Trophoblast cell (in vitro differentiated cells and primary cell): Measurements from ENCODE around the gene BTBD17.

ENCODE experiments used
- DNase-seq, 2 donors: peaks; one replicate each; pipeline ENCODE4 v3.0.0-alpha.2; 2016
- H2AFZ ChIP-seq: 2 replicates; pipeline ENCODE4 v1.6.1; 2013; ENCODE audit warnings: low read length, moderate library complexity, mild to moderate bottlenecking; ENCODE audit not compliant: insufficient read depth, poor library complexity
- H2AK5ac ChIP-seq: 2 replicates; pipeline ENCODE4 v1.6.1; 2013; ENCODE audit warnings: mild to moderate bottlenecking, low read length
- H2BK120ac ChIP-seq: 2 replicates; pipeline ENCODE4 v1.6.1; 2013; ENCODE audit warnings: low read length, mild to moderate bottlenecking, moderate library complexity; ENCODE audit not compliant: insufficient read depth, poor library complexity
- H2BK12ac ChIP-seq: 2 replicates; pipeline ENCODE4 v1.6.1; 2013; ENCODE audit warnings: mild to moderate bottlenecking, low read length, moderate library complexity
- H2BK5ac ChIP-seq: 2 replicates; pipeline ENCODE4 v1.6.1; 2013; ENCODE audit warnings: low read length, low read depth, moderate library complexity, mild to moderate bottlenecking; ENCODE audit not compliant: poor library complexity
- H3K14ac ChIP-seq: 2 replicates; pipeline ENCODE4 v1.6.1; 2013; ENCODE audit warnings: mild to moderate bottlenecking, low read length
- H3K18ac ChIP-seq: 2 replicates; pipeline ENCODE4 v1.6.1; 2013; ENCODE audit warnings: mild to moderate bottlenecking, low read length
- H3K23ac ChIP-seq: 2 replicates; pipeline ENCODE4 v1.6.1; 2013; ENCODE audit warnings: low read length
- H3K27ac ChIP-seq: 2 replicates; pipeline ENCODE4 v1.5.1; 2013; ENCODE audit warnings: low read depth, mild to moderate bottlenecking, inconsistent platforms, low read length, moderate library complexity
- H3K27me3 ChIP-seq: 2 replicates; pipeline ENCODE4 v1.6.1; 2013; ENCODE audit warnings: inconsistent platforms, mild to moderate bottlenecking, low read length, moderate library complexity; ENCODE audit not compliant: insufficient read depth
- H3K36me3 ChIP-seq, 2 experiments: 1 replicate in 1 of 2; 2 replicates in 1 of 2; pipeline ENCODE4 v1.6.1; 2013; ENCODE audit warnings: low read length in 2 of 2, mild to moderate bottlenecking in 2 of 2, moderate library complexity in 1 of 2; ENCODE audit not compliant: insufficient read depth in 2 of 2, control insufficient read depth in 1 of 2
- H3K4ac ChIP-seq: 2 replicates; pipeline ENCODE4 v1.6.1; 2013; ENCODE audit warnings: low read depth, mild to moderate bottlenecking, low read length, moderate library complexity
- H3K4me1 ChIP-seq, 2 experiments: 1 replicate in 1 of 2; 2 replicates in 1 of 2; pipeline ENCODE4 v1.6.1; 2013; ENCODE audit warnings: low read length in 2 of 2, mild to moderate bottlenecking in 2 of 2, moderate library complexity in 1 of 2; ENCODE audit not compliant: insufficient read depth in 2 of 2, control insufficient read depth in 1 of 2
- H3K4me2 ChIP-seq: 2 replicates; pipeline ENCODE4 v1.6.1; 2013; ENCODE audit warnings: inconsistent platforms, mild to moderate bottlenecking, low read length, moderate library complexity
- H3K4me3 ChIP-seq: 2 replicates; pipeline ENCODE4 v1.5.1; 2013; ENCODE audit warnings: mild to moderate bottlenecking, low read depth, low read length, inconsistent platforms
- H3K79me1 ChIP-seq: one replicate; pipeline ENCODE4 v1.6.1; 2013; ENCODE audit warnings: low read length
- H3K79me2 ChIP-seq: 2 replicates; pipeline ENCODE4 v1.6.1; 2013; ENCODE audit warnings: low read length, mild to moderate bottlenecking; ENCODE audit not compliant: control insufficient read depth, insufficient read depth, poor library complexity
- H3K9ac ChIP-seq: 2 replicates; pipeline ENCODE4 v1.6.1; 2013; ENCODE audit warnings: mild to moderate bottlenecking, low read length
- H3K9me3 ChIP-seq: 2 replicates; pipeline ENCODE4 v1.6.1; 2013; ENCODE audit warnings: low read depth, mild to moderate bottlenecking, control low read depth, inconsistent platforms, low read length; ENCODE audit not compliant: insufficient read depth
- H4K12ac ChIP-seq: 2 replicates; pipeline ENCODE4 v1.6.1; 2013; ENCODE audit warnings: low read depth, mild to moderate bottlenecking, low read length, moderate library complexity
- H4K8ac ChIP-seq: 2 replicates; pipeline ENCODE4 v1.6.1; 2013; ENCODE audit warnings: low read depth, mild to moderate bottlenecking, low read length, moderate library complexity
- H4K91ac ChIP-seq: one replicate; pipeline ENCODE4 v1.6.1; 2013; ENCODE audit warnings: low read depth, mild to moderate bottlenecking, low read length, moderate library complexity
- WGBS: extraction: QIAGEN DNeasy Blood & Tissue Kit; methylation state at CpG from one replicate; pipeline ENCODE4 v1.1.7; 2013; ENCODE audit warnings: missing lambda C conversion rate; ENCODE audit not compliant: insufficient read length, insufficient coverage; ENCODE audit errors: extremely low coverage; 5-methylcytosine and 5-hydroxymethylcytosine counted together

The BTBD17 gene

DNA sequence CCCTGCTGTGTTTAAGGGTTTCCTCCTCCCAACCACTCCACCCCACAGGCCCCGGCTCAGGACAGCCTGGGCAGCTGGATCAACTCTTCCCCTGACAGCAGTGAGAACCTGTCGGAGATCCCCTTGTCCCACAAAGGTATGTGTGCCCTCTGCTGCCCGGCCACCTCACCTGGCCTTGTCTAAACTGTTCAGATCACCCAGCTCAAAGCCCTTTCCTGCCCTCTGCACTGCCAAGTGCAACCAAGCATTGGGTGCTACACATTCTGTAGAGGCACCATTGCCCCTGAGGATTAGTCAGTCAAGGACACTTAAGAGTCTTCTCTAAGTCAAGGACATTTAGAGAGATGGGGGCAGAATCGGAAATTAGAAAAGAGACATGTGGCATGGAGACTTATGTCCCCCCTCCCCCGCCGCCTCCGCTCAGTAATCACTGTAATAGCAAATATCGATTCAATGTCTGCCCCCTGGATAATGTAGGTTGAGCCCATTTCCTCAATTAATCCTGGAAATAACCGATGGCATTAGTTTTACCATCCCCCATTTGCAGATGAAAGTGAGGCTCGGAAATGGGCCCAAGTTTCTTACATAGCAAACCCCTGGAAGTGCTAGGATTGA is 8.1 kb downstream of the BTBD17 start:
- Histone ChIP-seq H3K4me1 (no peaks in the 10 kb centered on the region), H2AK5ac (no peak overlapping the region), H3K4me2 (no peak overlapping the region), H4K8ac (no peak overlapping the region), H3K36me3 (no peaks in the 10 kb centered on the region), H3K4ac (no peak overlapping the region), H3K79me2 (no peaks in the 10 kb centered on the region), H3K4me3 (no peak overlapping the region), H3K9me3 (peaks cover 4% of the 10 kb centered on the region), H2BK5ac (no peak overlapping the region), H3K27me3 (peaks cover 20% of the 10 kb centered on the region), H3K9ac (no peak overlapping the region), H3K79me1 (no peaks in the 10 kb centered on the region), H2BK12ac (no peak overlapping the region), H3K23ac (no peak overlapping the region), H3K18ac (no peak overlapping the region), H3K14ac (no peak overlapping the region), H4K12ac (no peak overlapping the region), H2AFZ (no peak overlapping the region), H2BK120ac (no peak overlapping the region), H3K27ac (no peak overlapping the region), H4K91ac (no peak overlapping the region)
- whole genome bisulfite sequencing = no CpG with 5 or more reads among the region's 10 CpGs
- DNase-seq = no peak

DNA sequence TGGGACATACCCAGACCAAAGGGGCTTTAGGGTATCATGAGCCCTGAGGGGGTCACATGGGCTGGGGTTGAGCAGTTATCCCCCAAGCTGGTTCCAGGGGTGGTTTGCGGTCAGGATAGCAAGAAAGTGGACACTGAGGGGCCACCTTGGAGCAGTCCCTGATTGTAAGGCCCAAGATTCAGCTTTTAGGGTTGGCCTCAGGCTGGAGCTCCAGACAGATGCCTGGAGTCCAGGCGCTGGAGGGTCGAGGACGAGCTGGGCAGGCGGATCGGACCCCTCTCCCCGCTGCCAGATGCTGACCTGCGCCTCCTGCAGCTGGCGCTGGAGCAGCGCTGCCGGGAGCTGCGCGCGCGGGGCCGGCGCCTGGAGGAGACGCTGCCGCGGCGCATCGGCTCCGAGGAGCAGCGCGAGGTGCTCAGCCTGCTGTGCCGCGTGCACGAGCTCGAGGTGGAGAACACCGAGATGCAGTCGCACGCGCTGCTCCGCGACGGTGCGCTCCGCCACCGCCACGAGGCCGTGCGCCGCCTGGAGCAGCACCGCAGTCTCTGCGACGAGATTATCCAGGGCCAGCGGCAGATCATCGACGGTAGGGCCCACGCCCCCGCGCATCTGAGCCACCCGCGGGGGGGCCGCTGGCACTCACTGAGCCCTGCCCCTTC is 10.0 kb downstream of the BTBD17 start:
- Histone ChIP-seq H3K9me3 (peaks cover 4% of the 10 kb centered on the region), H3K79me1 (no peaks in the 10 kb centered on the region), H3K4me1 (no peaks in the 10 kb centered on the region), H3K14ac (no peak overlapping the region), H3K18ac (no peak overlapping the region), H2BK12ac (no peak overlapping the region), H3K36me3 (no peaks in the 10 kb centered on the region), H3K9ac (no peak overlapping the region), H2AK5ac (no peak overlapping the region), H3K4me2 (peak overlapping the region; percentile 20), H3K27ac (no peak overlapping the region), H2BK120ac (no peak overlapping the region), H4K12ac (no peak overlapping the region), H3K79me2 (no peaks in the 10 kb centered on the region), H3K4ac (no peak overlapping the region), H4K91ac (no peak overlapping the region), H2BK5ac (no peak overlapping the region), H3K27me3 (peaks cover 20% of the 10 kb centered on the region), H4K8ac (no peak overlapping the region), H2AFZ (no peak overlapping the region), H3K4me3 (no peak overlapping the region), H3K23ac (no peak overlapping the region)
- no peak for DNase-seq
- WGBS = no CpG with 5 or more reads among the region's 55 CpGs

DNA sequence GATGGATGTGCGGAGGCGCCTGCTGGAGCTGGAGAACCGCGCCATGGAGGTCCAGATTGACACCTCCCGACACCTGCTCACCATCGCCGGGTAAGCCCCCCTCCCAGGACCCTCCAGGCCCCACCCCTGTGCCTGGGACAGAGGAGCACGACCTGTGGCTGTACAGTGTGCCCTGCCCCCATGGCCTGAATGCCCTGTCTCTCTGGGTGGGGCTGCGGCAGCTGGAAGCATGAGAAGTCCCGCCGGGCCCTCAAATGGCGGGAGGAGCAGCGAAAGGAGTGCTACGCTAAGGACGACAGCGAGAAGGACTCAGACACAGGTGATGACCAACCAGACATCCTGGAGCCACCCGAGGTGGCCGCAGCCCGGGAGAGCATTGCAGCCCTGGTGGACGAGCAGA is 11.2 kb downstream of the BTBD17 start:
- no peak overlapping the region for H3K14ac ChIP-seq
- WGBS = no CpG with 5 or more reads among the region's 20 CpGs

DNA sequence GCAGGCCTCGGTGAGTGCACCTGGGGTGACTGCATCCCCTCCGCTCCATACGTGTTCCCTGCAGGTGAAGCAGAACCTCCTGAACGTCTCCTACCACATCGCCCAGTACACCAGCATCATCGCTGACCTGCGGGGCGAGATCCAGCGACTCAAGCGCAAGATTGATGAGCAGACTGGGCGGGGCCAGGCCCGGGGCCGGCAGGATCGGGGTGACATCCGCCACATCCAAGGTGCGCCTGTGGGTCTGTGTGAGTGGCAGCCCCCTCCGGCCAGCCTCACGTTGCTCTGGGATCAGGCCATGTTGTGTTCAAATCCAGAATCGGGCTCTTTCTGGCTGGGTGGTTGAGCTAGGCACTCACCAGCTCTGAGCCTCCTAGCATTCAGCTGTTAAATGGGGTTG is 12.5 kb downstream of the BTBD17 start:
- Histone ChIP-seq H4K8ac (no peak overlapping the region), H2BK5ac (no peak overlapping the region), H3K4me3 (no peak overlapping the region), H2BK12ac (no peak overlapping the region), H4K12ac (no peak overlapping the region), H3K36me3 (no peaks in the 10 kb centered on the region), H2AFZ (no peak overlapping the region), H4K91ac (no peak overlapping the region), H3K9me3 (peaks cover 7% of the 10 kb centered on the region), H3K79me1 (no peaks in the 10 kb centered on the region), H3K14ac (no peak overlapping the region), H3K18ac (no peak overlapping the region), H3K27ac (no peak overlapping the region), H3K4me2 (no peak overlapping the region), H2BK120ac (no peak overlapping the region), H3K4me1 (no peaks in the 10 kb centered on the region), H3K79me2 (no peaks in the 10 kb centered on the region), H3K23ac (no peak overlapping the region), H3K4ac (no peak overlapping the region), H3K9ac (no peak overlapping the region), H3K27me3 (peaks cover 20% of the 10 kb centered on the region), H2AK5ac (no peak overlapping the region)
- WGBS = no CpG with 5 or more reads among the region's 19 CpGs
- DNase-seq = no peak

More for the DNA sequence above, 11.2 kb downstream of the BTBD17 start:
- DNase-seq = no peak
- Histone ChIP-seq H3K27me3 (peaks cover 20% of the 10 kb centered on the region), H2BK120ac (no peak overlapping the region), H3K4me2 (no peak overlapping the region), H3K9ac (no peak overlapping the region), H4K8ac (no peak overlapping the region), H3K23ac (no peak overlapping the region), H3K36me3 (no peaks in the 10 kb centered on the region), H4K91ac (no peak overlapping the region), H2BK5ac (no peak overlapping the region), H3K4ac (no peak overlapping the region), H3K4me1 (no peaks in the 10 kb centered on the region), H3K4me3 (no peak overlapping the region), H2BK12ac (no peak overlapping the region), H3K79me2 (no peaks in the 10 kb centered on the region), H3K18ac (no peak overlapping the region), H3K79me1 (no peaks in the 10 kb centered on the region), H2AFZ (no peak overlapping the region), H3K9me3 (peaks cover 4% of the 10 kb centered on the region), H2AK5ac (no peak overlapping the region), H3K27ac (no peak overlapping the region), H4K12ac (no peak overlapping the region)
